Measurements from ENCODE around the gene HRH4. TPM values are rescaled to one million over a fixed set of nuclear protein-coding genes. Genes with fewer than 3 reads are reported as not detected.

HRH4 gene
- total and polyA plus RNA-seq, 2 donors (not counting 3 experiments of a cell fraction or from before 2014, with no cell fraction given): 0.03 TPM; not detected in 1

- H4K20me1 ChIP-seq (replicated peaks; ENCODE audit: control insufficient read depth, extremely low read depth, insufficient read depth, low read length): no peaks in the 10 kb centered on the region
- H3K4me3 ChIP-seq (replicated peaks in 1 of 3; ENCODE audit: insufficient read depth in 1 of 3, low read depth in 1 of 3, low read length in 3 of 3): no peak overlapping the region
- CTCF ChIA-PET: interaction anchor here (0.9 to 11.6 kb wide), 10 partner anchors 12 to 310 kb away, joined by 3 to 355 read pairs (median 12); partner anchors contain the start of gene OSBPL1A
- DNase-seq (ENCODE audit: low read depth, low spot score): no peak
- FAIRE-seq: no peak
- no TSS peak for BruUV-seq (replicated peaks)
- H3K27me3 ChIP-seq (ENCODE audit: control insufficient read depth in 2 of 2, insufficient read depth in 2 of 2, low read length in 2 of 2): peaks cover 14 to 17% of the 10 kb centered on the region in 2 experiments
- no peaks in the 10 kb centered on the region for H3K4me1 ChIP-seq (ENCODE audit: control insufficient read depth, extremely low read depth, insufficient read depth, low read length)
- no peak overlapping the region for H3K4me2 ChIP-seq (ENCODE audit: insufficient read depth, low read length)
- peak; percentile 50 for TF ChIP-seq EZH2 (IDR thresholded peaks at IDR 0.05; ENCODE audit: borderline replicate concordance, low read depth, low read length, severe bottlenecking)
- no peak for TF ChIP-seq JUN (IDR thresholded peaks at IDR 0.05; ENCODE audit: borderline replicate concordance, insufficient read depth, insufficient read length, low read depth)
- intact Hi-C loops (cut with micrococcal nuclease): loop anchor here (1.0 kb wide), 2 partner anchors 127 to 240 kb away; no protein-coding TSS in a partner anchor
- no peak overlapping the region for H3K9ac ChIP-seq (replicated peaks; ENCODE audit: extremely low read depth, insufficient read depth, low read length)
- no peaks in the 10 kb centered on the region for H3K9me3 ChIP-seq (replicated peaks; ENCODE audit: control insufficient read depth, insufficient read depth, low read length)
- dilution Hi-C loops (cut with MboI; ENCODE audit: extremely low pct_ligation_motif_present, low sequenced_read_pairs): no loop called here
- no peak overlapping the region for H3K27ac ChIP-seq (ENCODE audit: insufficient read depth, low read depth, low read length)
- H3K9me1 ChIP-seq (replicated peaks; ENCODE audit: control insufficient read depth, extremely low read depth, insufficient read depth, low read length): no peaks in the 10 kb centered on the region
- H3K79me2 ChIP-seq (ENCODE audit: control insufficient read depth, insufficient read depth, low read length): no peaks in the 10 kb centered on the region
- no peaks in the 10 kb centered on the region for H3K36me3 ChIP-seq (ENCODE audit: control insufficient read depth in 2 of 2, extremely low read depth in 1 of 2, insufficient read depth in 2 of 2, low read length in 2 of 2)
- no peak overlapping the region for H2AFZ ChIP-seq (ENCODE audit: low read depth, low read length)
- POLR2A ChIA-PET: no interaction called here
Measured at GRCh38 chr18:24486684-24487083, 26.2 kb downstream of the HRH4 start.

GRCh38 chr18:24488824-24489493 is 28.5 kb downstream of the HRH4 start:
- intact Hi-C loops (cut with micrococcal nuclease): loop anchor here (1.0 kb wide), 1 partner anchor 313 kb away; no protein-coding TSS in a partner anchor

More at GRCh38 chr18:24488824-24489493, 28.5 kb downstream of the HRH4 start:
- Histone ChIP-seq H3K27me3 (ENCODE audit: control insufficient read depth in 2 of 2, insufficient read depth in 2 of 2, low read length in 2 of 2) (peaks cover 14 to 16% of the 10 kb centered on the region in 2 experiments), H3K79me2 (ENCODE audit: control insufficient read depth, insufficient read depth, low read length) (no peaks in the 10 kb centered on the region), H3K9ac (replicated peaks; ENCODE audit: extremely low read depth, insufficient read depth, low read length) (no peak overlapping the region), H3K4me1 (ENCODE audit: control insufficient read depth, extremely low read depth, insufficient read depth, low read length) (no peaks in the 10 kb centered on the region), H3K4me2 (ENCODE audit: insufficient read depth, low read length) (no peak overlapping the region), H3K4me3 (replicated peaks in 1 of 3; ENCODE audit: insufficient read depth in 1 of 3, low read depth in 1 of 3, low read length in 3 of 3) (no peak overlapping the region), H2AFZ (ENCODE audit: low read depth, low read length) (no peak overlapping the region), H3K9me1 (replicated peaks; ENCODE audit: control insufficient read depth, extremely low read depth, insufficient read depth, low read length) (no peaks in the 10 kb centered on the region), H3K36me3 (ENCODE audit: control insufficient read depth in 2 of 2, extremely low read depth in 1 of 2, insufficient read depth in 2 of 2, low read length in 2 of 2) (no peaks in the 10 kb centered on the region), H4K20me1 (replicated peaks; ENCODE audit: control insufficient read depth, extremely low read depth, insufficient read depth, low read length) (no peaks in the 10 kb centered on the region), H3K27ac (ENCODE audit: insufficient read depth, low read depth, low read length) (no peak overlapping the region), H3K9me3 (replicated peaks; ENCODE audit: control insufficient read depth, insufficient read depth, low read length) (no peaks in the 10 kb centered on the region)
- dilution Hi-C loops (cut with MboI; ENCODE audit: extremely low pct_ligation_motif_present, low sequenced_read_pairs): no loop called here
- FAIRE-seq (peak; percentile 73), DNase-seq (ENCODE audit: low read depth, low spot score) (peak; percentile 54)
- POLR2A ChIA-PET: interaction anchor here (1.0 kb wide), 1 partner anchor 129 kb away, joined by 4 read pairs; no protein-coding TSS in a partner anchor
- no peak for TF ChIP-seq POLR2AphosphoS5 (IDR thresholded peaks at IDR 0.05; ENCODE audit: insufficient read depth, low read depth, low read length)
- TF ChIP-seq MYC (IDR thresholded peaks at IDR 0.05; ENCODE audit: low read depth, low read length): no peak
- TF ChIP-seq JUN (IDR thresholded peaks at IDR 0.05; ENCODE audit: borderline replicate concordance, insufficient read depth, insufficient read length, low read depth): no peak
- no peak for TF ChIP-seq EZH2 (IDR thresholded peaks at IDR 0.05; ENCODE audit: borderline replicate concordance, low read depth, low read length, severe bottlenecking)
- TF ChIP-seq CTCF (IDR thresholded peaks at IDR 0.05; ENCODE audit: extremely low read depth in 1 of 2, insufficient read depth in 1 of 2, low read depth in 1 of 2, low read length in 2 of 2): peak; percentile 42 to 56
- CTCF ChIA-PET: interaction anchor here (0.6 to 11.6 kb wide), 56 partner anchors 8 to 1997 kb away, joined by 3 to 355 read pairs (median 4); partner anchors contain the start of genes HRH4 and OSBPL1A
- BruUV-seq (replicated peaks): no TSS peak
